GM19395 (cell line): ENCODE measurements around the gene KCNQ4.

Experiments used
- ATAC-seq: cut with Tn5 transposase; IDR thresholded peaks from one replicate; pipeline ENCODE4 v1.9.1; 2021; ENCODE audit warnings: mild to moderate bottlenecking, moderate library complexity; ENCODE audit not compliant: unreplicated experiment

Gene KCNQ4

GRCh38 chr1:40818264-40818961, 34.8 kb downstream of the KCNQ4 start:
- ATAC-seq: no peak

- no peak for ATAC-seq
Measured at GRCh38 chr1:40819101-40819500, 35.5 kb downstream of the KCNQ4 start.

- no peak for ATAC-seq
Measured at GRCh38 chr1:40820251-40820797, 36.7 kb downstream of the KCNQ4 start.

- no peak for ATAC-seq
Measured at GRCh38 chr1:40820911-40821693, 37.5 kb downstream of the KCNQ4 start.

GRCh38 chr1:40822890-40823289, 39.3 kb downstream of the KCNQ4 start:
- ATAC-seq: no peak

- ATAC-seq: no peak
Measured at GRCh38 chr1:40823345-40823744, 39.8 kb downstream of the KCNQ4 start.

- ATAC-seq: no peak
Measured at GRCh38 chr1:40823983-40824382, 40.4 kb downstream of the KCNQ4 start.

- ATAC-seq: no peak
Measured at GRCh38 chr1:40824591-40825434, 41.2 kb downstream of the KCNQ4 start.

- ATAC-seq: no peak
Measured at GRCh38 chr1:40825435-40825788, 41.8 kb downstream of the KCNQ4 start.

GRCh38 chr1:40825996-40826395, 42.4 kb downstream of the KCNQ4 start:
- no peak for ATAC-seq

GRCh38 chr1:40829631-40830245, 46.2 kb downstream of the KCNQ4 start:
- no peak for ATAC-seq

- ATAC-seq: no peak
Measured at GRCh38 chr1:40830419-40830943, 46.9 kb downstream of the KCNQ4 start.

GRCh38 chr1:40831001-40831732, 47.6 kb downstream of the KCNQ4 start:
- no peak for ATAC-seq

- ATAC-seq: no peak
Measured at GRCh38 chr1:40833979-40834378, 50.4 kb downstream of the KCNQ4 start.

GRCh38 chr1:40834968-40835545, 51.5 kb downstream of the KCNQ4 start:
- no peak for ATAC-seq

- ATAC-seq: no peak
Measured at GRCh38 chr1:40836283-40836682, 52.7 kb downstream of the KCNQ4 start.

- no peak for ATAC-seq
Measured at GRCh38 chr1:40837601-40838000, 54.0 kb downstream of the KCNQ4 start.

- ATAC-seq: no peak
Measured at GRCh38 chr1:40838045-40838979, 54.7 kb downstream of the KCNQ4 start.
